ENCODE results near the gene SCGB3A1. TPM values are rescaled to one million over a fixed set of nuclear protein-coding genes. Genes with fewer than 3 reads are reported as not detected.

The SCGB3A1 gene
- polyA plus RNA-seq, 4 donors: 0.47 to 1.6 (median 1.1) TPM

DNA sequence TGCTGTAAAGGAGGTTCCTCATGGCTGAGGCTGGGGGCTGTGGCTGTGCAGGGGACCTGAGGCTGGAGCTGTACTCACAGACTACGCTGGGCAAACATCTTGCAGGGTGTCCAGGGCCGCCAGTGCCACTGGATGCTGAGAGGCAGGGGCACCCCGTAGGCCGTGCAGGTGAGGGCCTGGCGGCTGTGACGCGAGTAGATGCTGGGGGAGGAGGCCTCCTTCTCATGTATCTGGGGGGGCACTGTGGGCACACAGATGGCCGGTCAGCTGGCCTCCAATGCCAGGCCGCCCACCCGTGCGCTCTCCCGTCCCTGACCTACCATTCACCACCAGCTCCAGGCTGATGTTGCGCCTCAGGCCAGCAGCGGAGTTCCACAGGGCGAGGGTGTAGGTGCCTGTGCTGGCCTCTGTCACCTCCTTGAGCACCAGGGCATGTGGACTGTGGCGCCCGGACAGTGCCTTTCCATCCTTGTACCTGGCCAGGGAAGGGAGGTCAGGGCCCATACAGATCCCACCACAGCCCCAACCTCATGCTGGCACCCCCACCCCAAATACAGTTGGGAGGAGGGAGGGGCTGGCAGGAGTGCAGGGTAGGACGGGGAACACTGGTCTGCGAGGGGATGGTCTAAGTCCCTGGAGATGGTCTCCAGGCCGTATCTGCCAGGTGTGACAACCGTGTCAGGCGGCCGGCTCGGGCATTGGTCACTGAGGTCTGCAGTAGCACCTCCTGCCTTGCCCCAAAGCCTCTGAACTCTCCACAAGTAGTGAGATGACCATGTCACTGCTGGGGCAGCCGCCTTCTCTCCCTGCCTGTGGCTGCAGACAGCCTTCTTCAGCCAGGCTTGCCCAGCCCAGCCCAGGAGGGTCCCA lies 34.7 kb upstream of the SCGB3A1 start:
- DNase-seq (ENCODE audit: low read depth in 4 of 4, low spot score in 3 of 4): no peak

DNA sequence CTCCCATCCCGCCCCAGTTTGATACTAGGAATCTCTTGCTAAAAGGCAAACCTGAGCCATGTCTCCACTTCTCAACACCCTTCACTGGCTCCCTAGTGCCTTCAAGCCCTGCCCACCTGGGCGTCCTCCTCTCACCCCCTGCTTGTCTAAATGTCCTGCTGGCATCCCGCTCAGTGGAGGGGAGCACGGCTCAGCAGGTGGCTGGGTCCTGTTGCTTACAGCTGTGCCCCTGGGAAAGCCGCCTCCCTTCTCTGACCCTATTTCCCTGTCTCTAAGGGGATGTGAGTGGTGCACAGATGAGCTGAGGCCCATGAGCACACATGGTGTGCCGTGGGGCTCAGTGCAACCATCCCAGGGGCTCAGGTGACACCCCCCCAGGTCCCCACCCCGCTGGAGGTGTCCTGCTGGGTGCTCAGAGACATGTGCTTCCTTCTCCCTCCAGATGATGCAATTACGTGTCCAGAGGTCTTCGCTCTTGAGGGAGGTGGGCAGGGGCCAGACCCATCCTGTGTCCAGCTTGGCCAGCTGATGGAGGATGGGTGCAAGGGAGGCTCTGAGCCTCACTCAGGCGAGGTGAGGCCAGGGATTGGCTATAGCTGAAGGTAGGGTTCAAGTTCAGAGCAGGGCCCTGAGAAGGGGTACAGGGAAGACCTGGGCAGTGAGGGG lies 34.0 kb upstream of the SCGB3A1 start:
- DNase-seq (ENCODE audit: low read depth in 4 of 4, low spot score in 3 of 4): no peak

DNA sequence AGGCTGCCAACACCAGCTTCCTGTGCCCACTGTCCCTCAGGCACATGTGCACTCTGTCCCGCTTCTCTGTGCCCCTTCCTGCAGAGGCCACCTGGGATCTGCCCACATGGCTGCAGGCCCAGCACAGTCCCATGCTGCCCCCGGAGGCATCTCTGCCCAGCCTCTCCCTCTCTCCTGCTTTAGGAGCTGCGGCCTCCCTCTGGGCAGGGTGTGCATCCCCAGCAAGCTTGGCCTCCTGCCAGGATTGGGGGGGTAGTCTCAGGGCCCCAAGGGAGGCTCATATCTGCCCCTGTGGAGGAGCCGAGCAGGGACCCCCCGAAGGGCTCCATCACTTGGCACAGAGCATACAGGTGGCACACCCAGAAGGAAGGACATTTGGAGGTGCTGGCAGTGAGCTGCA lies 33.3 kb upstream of the SCGB3A1 start:
- DNase-seq (ENCODE audit: low read depth in 4 of 4, low spot score in 3 of 4): no peak

DNA sequence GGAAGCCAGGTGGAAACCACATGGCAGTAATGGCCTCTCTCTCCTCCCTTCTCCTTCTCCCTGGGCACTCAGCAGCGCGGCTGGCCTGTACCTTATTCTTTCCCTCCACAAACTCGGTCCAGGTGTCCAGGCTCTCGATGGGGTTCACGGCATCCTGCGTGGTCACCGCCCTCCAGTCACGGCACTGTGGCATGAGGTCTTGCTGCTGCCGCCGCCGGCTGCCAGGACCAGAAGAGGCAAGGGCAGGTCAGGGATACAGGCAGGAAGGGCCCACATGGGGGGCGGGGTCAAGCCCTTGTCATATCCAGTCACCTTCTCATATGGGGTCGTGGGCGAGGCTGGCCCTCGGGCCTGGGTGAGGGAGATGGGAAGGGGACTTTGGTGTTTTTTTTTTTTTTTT lies 32.5 kb upstream of the SCGB3A1 start:
- no peak for DNase-seq (ENCODE audit: low read depth in 4 of 4, low spot score in 3 of 4)

DNA sequence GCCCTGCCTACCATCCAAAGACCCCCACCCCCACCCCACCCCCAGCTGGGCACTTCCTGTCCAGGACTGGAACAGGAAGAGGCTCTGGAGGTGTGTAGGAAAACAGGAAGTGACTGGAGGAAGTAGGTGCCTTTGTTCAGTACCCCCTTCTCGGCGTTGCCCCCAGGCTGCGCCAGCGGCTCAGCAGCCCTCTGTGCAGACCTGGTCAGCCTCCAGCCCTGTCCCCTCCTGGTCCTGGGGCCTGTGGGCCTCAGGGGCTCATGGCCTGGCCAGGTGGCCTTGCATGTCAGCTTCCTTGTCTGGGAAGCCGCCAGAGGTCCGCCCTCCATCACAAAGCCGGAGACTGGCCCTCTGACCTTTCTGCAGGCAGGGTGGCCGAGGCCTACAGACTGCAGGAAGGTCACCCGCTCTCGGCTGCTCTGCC lies 32.1 kb upstream of the SCGB3A1 start:
- no peak for DNase-seq (ENCODE audit: low read depth in 4 of 4, low spot score in 3 of 4)

DNA sequence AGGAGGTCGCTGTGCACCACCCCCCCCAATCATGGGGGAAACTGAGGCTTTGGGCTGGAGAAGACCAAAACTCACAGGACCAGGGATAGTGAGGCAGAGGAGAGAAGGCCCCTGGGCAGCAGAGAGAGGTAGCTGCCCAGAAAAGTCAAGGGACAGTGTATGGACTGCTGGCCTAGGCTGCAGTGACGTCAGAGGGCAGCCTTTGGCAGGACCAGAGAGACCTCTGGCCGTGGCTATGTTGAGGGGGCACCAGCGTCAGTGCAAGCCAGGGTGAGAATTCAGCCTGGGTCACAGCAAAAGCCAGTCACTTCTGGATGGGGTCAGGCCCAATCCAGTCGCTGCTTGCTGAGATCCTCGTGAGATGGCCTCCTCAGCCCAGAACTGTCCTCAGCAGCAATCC lies 31.6 kb upstream of the SCGB3A1 start:
- DNase-seq (ENCODE audit: low read depth in 4 of 4, low spot score in 3 of 4): no peak

DNA sequence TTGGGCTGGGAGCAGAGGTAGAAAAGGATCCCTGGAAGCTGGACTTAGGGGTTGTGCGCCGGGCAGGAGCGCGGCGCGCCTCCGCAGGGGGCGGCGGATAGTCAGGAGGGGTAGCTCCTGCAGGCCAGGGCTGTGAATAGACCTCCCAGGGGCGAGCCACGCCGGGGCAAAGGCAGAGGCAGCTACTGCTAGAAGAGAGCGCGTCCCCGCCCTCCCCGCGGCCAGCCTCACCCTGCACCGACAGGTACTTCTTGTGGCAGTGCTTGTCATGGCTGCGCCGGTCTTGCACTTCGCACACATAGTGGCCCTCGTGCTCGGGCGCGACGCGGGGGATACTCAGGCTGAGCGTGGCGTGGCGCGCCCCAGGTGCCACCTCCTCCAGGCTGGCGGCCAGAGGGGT lies 30.0 kb upstream of the SCGB3A1 start:
- DNase-seq (ENCODE audit: low read depth in 4 of 4, low spot score in 3 of 4): no peak

DNA sequence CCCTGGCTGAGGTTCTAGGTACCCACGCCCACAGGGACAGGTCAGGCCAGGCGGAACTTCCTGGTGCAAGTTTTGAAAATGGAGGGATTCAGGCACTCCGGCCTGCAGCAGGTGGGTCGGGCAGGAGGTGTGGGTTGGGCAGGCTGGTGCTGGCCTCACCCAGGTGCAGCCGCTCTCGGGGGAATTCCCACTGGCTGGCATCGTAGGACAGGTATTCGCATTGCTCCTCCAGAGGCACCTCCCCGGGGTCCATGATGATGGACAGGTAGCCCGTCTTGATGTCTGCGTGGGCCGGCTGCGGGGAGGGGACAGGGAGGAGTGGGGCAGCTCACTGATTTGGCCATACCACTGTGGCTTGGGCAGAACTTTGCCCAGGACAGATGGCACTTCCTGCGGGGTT lies 28.7 kb upstream of the SCGB3A1 start:
- no peak for DNase-seq (ENCODE audit: low read depth in 4 of 4, low spot score in 3 of 4)

DNA sequence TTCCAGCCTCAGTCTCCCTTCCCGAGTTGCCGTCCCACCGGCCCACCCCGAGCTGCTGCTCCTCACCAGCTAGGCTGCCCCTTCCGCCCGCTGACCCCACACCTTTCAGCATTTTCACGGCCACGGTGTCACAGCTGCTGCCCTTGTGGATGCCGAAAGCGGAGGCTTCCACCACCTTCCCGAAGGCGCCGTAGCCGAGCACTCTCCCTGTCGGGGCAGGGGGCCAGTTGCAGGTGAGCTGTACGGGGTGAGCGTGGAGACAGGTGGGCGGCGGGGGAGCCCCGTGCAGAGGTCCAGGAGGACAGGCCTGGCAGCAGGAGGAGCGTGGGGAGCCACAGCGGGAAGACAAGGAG lies 28.2 kb upstream of the SCGB3A1 start:
- DNase-seq (ENCODE audit: low read depth in 4 of 4, low spot score in 3 of 4): no peak

DNA sequence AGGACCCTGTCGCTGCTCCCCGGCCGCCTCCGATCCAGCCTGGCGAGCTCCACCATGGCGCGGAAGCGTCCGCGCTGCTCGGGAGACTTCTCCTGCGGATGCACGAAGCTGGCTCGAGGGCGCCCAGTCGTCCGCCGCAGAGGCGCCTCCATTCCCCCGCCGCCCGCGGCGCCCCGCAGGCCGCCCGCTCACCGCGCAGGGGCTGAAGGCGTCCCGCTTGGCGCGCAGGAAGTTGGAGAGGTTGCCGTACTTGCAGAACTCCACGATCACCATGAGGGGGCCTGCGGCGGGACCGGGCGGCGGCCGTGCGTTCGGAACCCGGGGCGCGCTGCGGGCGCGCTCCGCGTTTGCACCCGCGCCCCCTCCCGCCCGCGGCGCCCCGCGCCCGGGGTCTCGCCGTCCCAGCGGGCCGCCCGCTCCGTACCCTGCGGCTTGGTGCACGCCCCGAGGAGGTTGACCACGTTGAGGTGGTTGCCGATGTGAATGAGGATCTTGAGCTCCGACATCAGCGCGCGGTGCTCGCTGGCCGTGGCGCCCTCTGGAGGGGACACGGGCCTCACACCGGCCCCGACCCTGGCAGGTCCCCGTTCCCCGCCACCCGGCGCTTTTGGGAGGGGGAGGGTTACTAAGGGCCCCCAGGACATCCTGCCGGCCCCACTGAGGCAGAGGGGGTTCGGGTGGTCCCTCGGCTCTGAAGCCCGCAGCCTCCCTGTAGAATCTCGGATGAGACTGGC lies 27.7 kb upstream of the SCGB3A1 start:
- DNase-seq (ENCODE audit: low read depth in 4 of 4, low spot score in 3 of 4): no peak

DNA sequence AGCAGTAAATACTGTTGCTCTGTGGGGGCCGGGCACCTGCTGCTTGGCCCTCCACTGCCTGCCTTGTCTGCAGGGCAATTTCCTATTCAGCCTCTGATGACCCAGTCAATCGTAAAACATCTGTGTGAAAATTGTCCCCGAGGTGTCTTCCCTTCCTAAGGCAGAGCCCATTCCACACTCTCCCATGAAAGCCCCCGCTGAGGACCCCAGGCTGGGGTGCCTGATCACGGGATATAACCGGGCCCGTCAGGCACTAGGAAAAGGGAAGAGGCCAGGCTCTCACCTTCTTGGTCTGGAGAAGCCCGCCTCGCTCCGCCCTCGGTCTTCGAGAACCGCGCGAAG lies 27.2 kb upstream of the SCGB3A1 start:
- no peak for DNase-seq (ENCODE audit: low read depth in 4 of 4, low spot score in 3 of 4)

DNA sequence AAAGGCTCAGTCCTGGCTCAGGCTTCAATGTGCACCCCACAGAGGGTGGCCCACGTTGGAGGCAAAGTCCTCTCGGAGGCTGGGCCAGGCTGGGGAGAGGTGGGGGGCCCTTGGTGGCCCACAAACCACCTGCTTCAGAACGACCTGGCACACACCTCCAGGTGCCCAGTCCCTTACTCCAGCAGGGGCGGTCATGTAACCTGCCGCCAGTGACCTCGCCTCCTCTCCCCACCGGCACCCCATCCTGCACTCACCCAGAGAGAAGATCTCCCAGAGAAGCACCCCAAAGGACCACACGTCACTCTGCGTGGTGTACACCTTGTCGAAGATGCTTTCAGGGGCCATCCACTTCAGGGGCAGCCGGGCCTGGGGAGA lies 22.5 kb upstream of the SCGB3A1 start:
- no peak for DNase-seq (ENCODE audit: low read depth in 4 of 4, low spot score in 3 of 4)

DNA sequence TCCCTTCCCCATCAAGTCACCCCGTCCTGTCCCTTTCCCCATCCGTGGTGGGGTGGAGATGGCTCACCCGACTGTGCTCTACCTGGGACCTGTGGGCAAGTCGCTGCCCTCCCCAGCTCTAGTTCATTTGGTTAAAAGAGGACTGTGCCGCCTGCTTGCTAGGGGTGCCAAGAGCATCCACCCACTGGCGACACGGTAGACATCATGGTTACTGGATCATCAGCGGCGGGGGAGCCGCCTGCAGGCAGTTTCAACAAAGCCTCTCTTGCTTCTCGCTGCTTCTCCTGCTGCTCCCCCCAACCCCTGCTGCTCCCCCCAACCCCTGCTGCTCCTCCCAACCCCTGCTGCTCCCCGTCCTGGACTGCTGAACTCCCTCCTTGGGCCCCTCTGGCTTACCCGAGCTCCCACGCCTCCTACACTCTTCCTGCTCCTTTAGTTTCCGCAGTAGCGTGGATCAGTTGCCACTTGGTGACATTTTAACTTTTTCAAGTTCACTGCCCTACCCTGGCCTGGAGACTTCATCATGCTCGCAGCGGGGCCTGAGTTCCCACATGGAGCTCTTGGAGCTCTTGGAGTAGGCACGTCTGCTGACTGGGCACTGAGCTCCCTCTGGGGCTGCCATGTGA lies 22.0 kb upstream of the SCGB3A1 start:
- peak in 1 of 4 donors; percentile 40 for DNase-seq (ENCODE audit: low read depth in 4 of 4, low spot score in 3 of 4)

DNA sequence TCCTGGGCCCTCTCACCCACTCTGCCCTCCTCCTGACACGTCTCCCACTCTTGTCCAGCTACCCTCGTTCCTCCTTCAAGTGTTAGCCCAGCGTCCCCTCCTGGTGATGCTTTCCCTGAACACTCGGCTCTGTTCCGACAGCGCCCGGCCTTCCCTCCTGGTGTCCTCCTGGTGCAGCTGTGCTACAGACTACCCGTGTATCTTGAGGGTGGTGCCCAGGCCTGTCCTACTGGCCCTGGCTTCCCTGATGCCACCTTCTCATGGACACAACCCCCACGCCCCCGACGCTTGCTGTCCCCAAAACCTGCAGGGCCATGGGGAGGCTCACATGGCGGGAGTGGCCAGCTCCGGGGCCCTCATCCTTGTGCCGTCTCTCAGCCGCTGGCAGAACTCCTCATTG lies 21.4 kb upstream of the SCGB3A1 start:
- DNase-seq (ENCODE audit: low read depth in 4 of 4, low spot score in 3 of 4): no peak

DNA sequence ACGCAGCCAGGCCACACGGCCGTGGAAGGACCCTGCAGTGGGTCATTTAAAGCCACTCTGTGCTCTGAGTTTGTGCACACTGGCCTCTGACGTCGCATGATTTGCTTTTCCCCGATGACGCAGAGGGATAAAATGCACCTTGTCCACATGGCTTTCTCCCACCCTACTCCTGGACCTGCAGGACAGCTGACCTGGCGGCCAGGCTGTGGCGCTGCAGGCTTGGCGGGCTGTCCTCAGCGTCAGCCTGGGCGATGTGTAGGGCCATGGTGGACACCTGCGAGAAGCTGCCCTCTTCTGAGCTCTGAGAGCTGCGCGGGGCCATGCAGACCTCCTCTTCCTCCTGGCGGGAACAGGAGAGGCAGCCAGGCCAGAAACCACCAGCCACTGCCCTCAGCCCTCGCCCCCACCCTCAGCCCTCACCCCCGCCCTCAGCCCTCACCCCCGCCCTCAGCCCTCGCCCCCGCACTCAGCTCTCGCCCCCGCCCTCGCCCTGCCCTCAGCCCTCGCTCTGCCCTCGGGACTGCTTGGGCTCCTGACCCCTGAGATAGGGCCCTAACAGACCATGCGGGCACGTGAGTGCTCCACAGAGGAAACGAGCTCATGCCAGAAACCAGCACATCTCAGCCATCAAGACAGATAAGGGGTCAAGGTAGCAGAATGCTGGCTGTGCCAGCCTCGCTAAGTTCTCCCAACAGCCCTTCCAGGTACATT lies 20.0 kb upstream of the SCGB3A1 start:
- DNase-seq (ENCODE audit: low read depth in 4 of 4, low spot score in 3 of 4): no peak

DNA sequence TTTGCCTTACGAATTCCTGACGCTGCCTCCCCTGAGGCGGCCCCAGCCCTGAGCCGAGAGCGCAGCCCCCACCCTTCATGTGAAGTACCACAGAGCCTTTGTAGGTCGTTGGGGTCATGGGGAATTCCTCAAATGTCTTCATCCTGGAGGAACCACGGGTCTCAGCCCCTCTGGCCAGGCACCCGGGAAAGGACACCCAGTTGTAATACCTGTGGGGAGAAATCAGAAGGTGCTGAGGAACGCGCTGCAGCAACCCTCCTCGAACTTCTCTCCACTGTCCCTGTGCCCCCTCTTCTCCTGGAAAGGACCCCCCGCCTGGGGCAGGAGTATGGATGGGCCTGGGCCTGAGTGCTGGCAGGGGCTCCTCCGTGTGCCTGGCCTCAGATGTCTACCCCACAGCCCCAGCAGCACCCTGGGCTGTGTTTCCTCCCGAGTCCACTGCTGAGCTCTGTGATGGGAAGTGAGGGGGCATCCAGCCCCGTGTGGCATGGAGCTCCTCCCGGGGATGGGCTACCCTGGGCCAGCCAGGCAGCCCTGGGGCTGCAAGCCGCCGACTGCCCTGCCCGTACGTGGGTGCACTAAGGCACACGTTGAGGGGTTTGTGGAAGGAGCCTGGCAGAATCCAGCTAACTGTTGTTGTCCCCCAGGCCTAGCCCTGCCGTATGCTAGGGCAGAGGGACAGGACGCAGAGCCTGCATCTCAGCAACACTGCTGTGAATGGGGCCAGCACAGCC lies 18.7 kb upstream of the SCGB3A1 start:
- no peak for DNase-seq (ENCODE audit: low read depth in 4 of 4, low spot score in 3 of 4)

DNA sequence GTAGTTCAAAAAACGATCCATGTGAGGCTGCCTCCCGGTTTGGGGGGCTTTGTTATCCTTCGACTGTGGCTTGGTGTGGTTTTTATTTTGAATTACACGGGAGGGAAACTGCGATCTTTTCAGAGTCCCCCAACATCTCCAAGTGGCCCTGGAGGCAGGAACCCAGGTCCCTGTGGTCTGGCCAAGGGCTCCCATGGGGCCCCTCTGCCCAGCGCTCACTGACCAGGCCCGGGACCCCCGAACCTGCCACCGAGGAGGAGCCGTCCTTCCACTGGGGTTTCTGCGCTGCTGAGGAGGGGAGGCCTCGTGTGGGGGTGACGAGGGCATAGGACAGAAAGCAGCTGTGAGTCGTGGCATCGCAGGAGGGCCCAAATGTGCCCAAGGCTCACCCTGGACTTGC lies 18.1 kb upstream of the SCGB3A1 start:
- no peak for DNase-seq (ENCODE audit: low read depth in 4 of 4, low spot score in 3 of 4)

DNA sequence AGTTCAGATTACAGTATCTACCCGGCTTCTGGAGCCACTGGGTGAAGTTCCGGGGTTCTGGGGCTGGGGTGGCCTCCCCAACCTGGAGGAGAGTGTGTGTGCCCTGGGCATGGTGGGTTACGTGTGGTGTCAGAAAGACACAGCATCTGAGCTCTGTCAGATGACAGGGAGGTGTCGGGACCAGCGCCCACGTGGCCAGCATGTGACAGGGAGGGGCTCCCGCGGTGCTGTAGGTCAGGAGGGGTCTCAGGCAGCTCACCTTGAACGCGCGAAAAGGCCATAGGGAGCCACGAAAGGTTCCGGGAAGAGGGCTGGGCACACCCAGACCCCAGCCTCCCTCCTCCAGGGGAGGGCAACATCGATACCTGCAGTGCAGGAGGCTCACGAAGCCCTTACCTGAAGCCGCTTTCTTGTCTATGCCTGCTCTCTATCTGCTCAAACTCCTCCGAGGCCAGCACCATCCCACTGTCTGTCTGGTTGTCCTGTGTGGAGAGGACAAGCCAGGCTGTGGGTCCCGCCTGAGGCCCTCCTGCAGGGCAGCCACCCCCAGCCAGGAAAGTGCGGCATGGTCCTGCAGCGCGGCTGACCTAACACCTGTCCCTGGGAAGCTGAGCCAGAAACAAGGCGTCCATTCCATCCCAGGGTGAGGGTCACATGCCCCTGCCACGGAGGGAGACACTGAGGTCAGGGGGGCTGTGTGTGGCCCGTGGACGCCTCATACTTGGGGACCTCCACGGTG lies 17.4 kb upstream of the SCGB3A1 start:
- no peak for DNase-seq (ENCODE audit: low read depth in 4 of 4, low spot score in 3 of 4)

DNA sequence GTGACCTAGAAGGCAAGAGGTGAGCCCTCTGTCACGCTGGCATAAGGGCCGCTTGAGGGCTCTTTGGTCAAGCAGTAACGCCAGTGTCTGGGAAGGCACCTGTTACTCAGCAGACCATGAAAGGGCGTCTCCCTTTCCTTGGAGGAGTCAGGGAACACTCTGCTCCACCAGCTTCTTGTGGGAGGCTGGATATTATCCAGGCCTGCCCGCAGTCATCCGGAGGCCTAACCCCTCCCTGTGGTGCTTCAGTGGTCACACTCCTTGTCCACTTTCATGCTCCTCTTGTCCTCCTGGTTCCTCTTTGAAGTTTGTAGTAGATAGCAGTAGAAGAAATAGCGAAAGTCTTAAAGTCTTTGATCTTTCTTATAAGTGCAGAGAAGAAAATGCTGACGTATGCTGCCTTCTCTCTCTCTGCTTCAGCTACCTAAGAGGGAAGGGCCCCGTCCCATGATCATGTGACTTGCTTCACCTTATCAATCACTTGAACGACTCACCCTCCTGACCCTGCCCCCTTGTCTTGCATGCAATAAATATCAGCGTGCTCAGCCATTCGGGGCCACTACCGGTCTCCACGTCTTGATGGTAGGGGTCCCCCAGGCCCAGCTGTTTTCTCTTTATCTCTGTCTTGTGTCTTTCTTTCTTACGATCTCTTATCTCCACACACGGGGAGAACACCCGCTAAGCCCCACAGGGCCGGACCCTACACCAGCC lies 16.7 kb upstream of the SCGB3A1 start:
- no peak for DNase-seq (ENCODE audit: low read depth in 4 of 4, low spot score in 3 of 4)
